IMR-90 (cell line): ENCODE measurements around the gene DGLUCY. TPM values are rescaled to one million over a fixed set of nuclear protein-coding genes. Genes with fewer than 3 reads are reported as not detected.

Experiments
- ATAC-seq: fragments of 200-7000 bp; cut with Tn5 transposase; 2 replicates; pipeline ENCODE4 v1.9.1; 2020; ENCODE audit warnings: low read depth, mild to moderate bottlenecking, moderate library complexity
- BruUV-seq: library from RNA; stranded (reverse); fragments of 400-500 nt; replicated peaks from 2 replicates; lab custom pipeline; 2021; lab: Mats Ljungman, UMichigan
- CTCF ChIA-PET: fragments of 300-600 bp; formaldehyde crosslinking; extraction: SDS; loops from one replicate; lab custom pipeline; 2021; ENCODE audit warnings: antibody characterized with exemption; lab: Yijun Ruan, JAX
- POLR2A ChIA-PET: fragments of 300-600 bp; sonication (Branson Sonifier 250); formaldehyde crosslinking; loops from one replicate; lab custom pipeline; 2022; ENCODE audit warnings: antibody characterized with exemption; ENCODE audit not compliant: unreplicated experiment; lab: Charles Lee
- DNase-seq: peaks from one replicate; pipeline ENCODE4 v3.0.0; 2013
- H2AFZ ChIP-seq: replicated peaks from 2 replicates; pipeline ENCODE3; 2013; ENCODE audit warnings: low read length, mild to moderate bottlenecking; ENCODE audit not compliant: poor library complexity
- H2AK5ac ChIP-seq: 2 replicates; pipeline ENCODE4 v1.6.1; 2013; ENCODE audit warnings: low read depth, low read length, inconsistent platforms
- H2AK9ac ChIP-seq: replicated peaks from 2 replicates; pipeline ENCODE3; 2013; ENCODE audit warnings: mild to moderate bottlenecking, low read depth, low read length, moderate library complexity; ENCODE audit not compliant: poor library complexity
- H2BK120ac ChIP-seq: 2 replicates; pipeline ENCODE4 v1.6.1; 2013; ENCODE audit warnings: low read depth, low read length, inconsistent platforms
- H2BK15ac ChIP-seq: 3 replicates; pipeline ENCODE4 v1.6.1; 2013; ENCODE audit warnings: low read depth, low read length, inconsistent platforms
- H2BK20ac ChIP-seq: 2 replicates; pipeline ENCODE4 v1.6.1; 2013; ENCODE audit warnings: low read depth, mild to moderate bottlenecking, inconsistent platforms, low read length, moderate library complexity
- H2BK5ac ChIP-seq: 2 replicates; pipeline ENCODE4 v1.6.1; 2013; ENCODE audit warnings: mild to moderate bottlenecking, low read depth, low read length, inconsistent platforms; ENCODE audit not compliant: poor library complexity, severe bottlenecking
- H3K14ac ChIP-seq: replicated peaks from 2 replicates; pipeline ENCODE4 v1.6.1; 2013; ENCODE audit warnings: low read depth, low read length, inconsistent platforms
- H3K18ac ChIP-seq: 2 replicates; pipeline ENCODE4 v1.6.1; 2013; ENCODE audit warnings: low read depth, low read length, control low read depth
- H3K23ac ChIP-seq: 2 replicates; pipeline ENCODE4 v1.6.1; 2013; ENCODE audit warnings: low read depth, low read length, inconsistent platforms
- H3K27ac ChIP-seq: 2 replicates; pipeline ENCODE4 v1.5.1; 2013; ENCODE audit warnings: mild to moderate bottlenecking, control low read depth, low read length; ENCODE audit not compliant: insufficient read depth
- H3K27me3 ChIP-seq: 2 replicates; pipeline ENCODE4 v1.6.1; 2013; ENCODE audit warnings: low read length; ENCODE audit not compliant: control insufficient read depth, insufficient read depth
- H3K36me3 ChIP-seq: 2 replicates; pipeline ENCODE4 v1.6.1; 2013; ENCODE audit warnings: low read length, mixed read lengths; ENCODE audit not compliant: control insufficient read depth, insufficient read depth
- H3K4ac ChIP-seq: 2 replicates; pipeline ENCODE4 v1.6.1; 2013; ENCODE audit warnings: low read depth, low read length, inconsistent platforms
- H3K4me1 ChIP-seq: 2 replicates; pipeline ENCODE4 v1.6.1; 2013; ENCODE audit warnings: low read length, mixed read lengths; ENCODE audit not compliant: control insufficient read depth, insufficient read depth
- H3K4me2 ChIP-seq: 2 replicates; pipeline ENCODE4 v1.6.1; 2013; ENCODE audit warnings: low read depth, mild to moderate bottlenecking, control low read depth, low read length, moderate library complexity
- H3K4me3 ChIP-seq: 2 replicates; pipeline ENCODE4 v1.5.1; 2013; ENCODE audit warnings: low read depth, mild to moderate bottlenecking, control low read depth, low read length, moderate library complexity; ENCODE audit not compliant: insufficient read depth
- H3K56ac ChIP-seq: 2 replicates; pipeline ENCODE4 v1.6.1; 2013; ENCODE audit warnings: low read length, inconsistent platforms; ENCODE audit not compliant: insufficient read depth; ENCODE audit errors: extremely low read depth
- H3K79me1 ChIP-seq, 2 experiments: 2 replicates each; pipeline ENCODE4 v1.6.1; 2013; ENCODE audit warnings: low read length in 2 of 2, inconsistent platforms in 1 of 2, low read depth in 1 of 2
- H3K9ac ChIP-seq: 2 replicates; pipeline ENCODE4 v1.6.1; 2013; ENCODE audit warnings: low read depth, low read length, control low read depth
- H3K9me1 ChIP-seq: 2 replicates; pipeline ENCODE4 v1.6.1; 2013; ENCODE audit warnings: low read length, inconsistent platforms; ENCODE audit not compliant: insufficient read depth
- H3K9me3 ChIP-seq: 2 replicates; pipeline ENCODE4 v1.6.1; 2013; ENCODE audit warnings: low read length; ENCODE audit not compliant: control insufficient read depth, insufficient read depth
- H4K20me1 ChIP-seq: 2 replicates; pipeline ENCODE4 v1.6.1; 2013; ENCODE audit warnings: low read length, inconsistent platforms; ENCODE audit not compliant: insufficient read depth
- H4K5ac ChIP-seq: 2 replicates; pipeline ENCODE4 v1.6.1; 2013; ENCODE audit warnings: mild to moderate bottlenecking, low read depth, low read length, control low read depth
- H4K8ac ChIP-seq, 2 experiments: 2 replicates each; pipeline ENCODE4 v1.6.1; 2013; ENCODE audit warnings: low read depth in 2 of 2, low read length in 2 of 2, control low read depth in 1 of 2, inconsistent platforms in 1 of 2
- H4K91ac ChIP-seq: 2 replicates; pipeline ENCODE4 v1.6.1; 2013; ENCODE audit warnings: low read depth, low read length, inconsistent platforms; ENCODE audit not compliant: insufficient read depth
- BHLHE40 ChIP-seq: fragments of 150-350 bp; IDR thresholded peaks from 2 replicates; pipeline ENCODE4 v1.6.1; 2016; ENCODE audit warnings: mild to moderate bottlenecking, low read depth, low read length
- CEBPB ChIP-seq: IDR thresholded peaks from 2 replicates; pipeline ENCODE4 v1.6.1; 2012; ENCODE audit warnings: low read depth, low read length, improper control_type of control experiment
- CHD1 ChIP-seq: IDR thresholded peaks from 2 replicates; pipeline ENCODE4 v1.6.1; 2012; ENCODE audit warnings: low read depth, low read length, improper control_type of control experiment
- FOS ChIP-seq: fragments of 150-350 bp; IDR thresholded peaks from 2 replicates; pipeline ENCODE4 v1.6.1; 2016; ENCODE audit warnings: low read depth, low read length
- MAFK ChIP-seq: IDR thresholded peaks from 2 replicates; pipeline ENCODE4 v1.6.1; 2012; ENCODE audit warnings: low read depth, low read length, improper control_type of control experiment
- MAZ ChIP-seq: IDR thresholded peaks from 2 replicates; pipeline ENCODE4 v1.6.1; 2012; ENCODE audit warnings: low read depth, mild to moderate bottlenecking, low read length, improper control_type of control experiment, moderate library complexity, borderline replicate concordance
- MXI1 ChIP-seq: IDR thresholded peaks from 2 replicates; pipeline ENCODE4 v1.6.1; 2012; ENCODE audit warnings: low read depth, mild to moderate bottlenecking, low read length, moderate library complexity, borderline replicate concordance
- NFE2L2 ChIP-seq: fragments of 150-350 bp; IDR thresholded peaks from 2 replicates; pipeline ENCODE4 v1.6.1; 2016; ENCODE audit warnings: low read depth, mild to moderate bottlenecking, low read length
- POLR2A ChIP-seq: IDR thresholded peaks from 2 replicates; pipeline ENCODE4 v1.6.1; 2012; ENCODE audit warnings: mild to moderate bottlenecking, low read depth, low read length
- RAD21 ChIP-seq: IDR thresholded peaks from 2 replicates; pipeline ENCODE4 v1.6.1; 2012; ENCODE audit warnings: low read length, improper control_type of control experiment
- RCOR1 ChIP-seq: IDR thresholded peaks from 2 replicates; pipeline ENCODE4 v1.6.1; 2012; ENCODE audit warnings: mild to moderate bottlenecking, low read length, improper control_type of control experiment; ENCODE audit not compliant: insufficient replicate concordance
- RFX5 ChIP-seq: IDR thresholded peaks from 2 replicates; pipeline ENCODE4 v1.8.0; 2012; ENCODE audit warnings: low read depth, mild to moderate bottlenecking, low read length, moderate library complexity
- SMC3 ChIP-seq: fragments of 150-350 bp; IDR thresholded peaks from 2 replicates; pipeline ENCODE4 v1.6.1; 2016; ENCODE audit warnings: low read depth, mild to moderate bottlenecking, antibody characterized with exemption, low read length, moderate library complexity
- WGBS, 2 experiments: methylation state at CpG; one replicate each; pipeline versions ENCODE4 v1.1.5 to v1.1.7; 2013; ENCODE audit warnings: missing lambda C conversion rate in 2 of 2; ENCODE audit not compliant: insufficient read length in 1 of 2; ENCODE audit errors: extremely low coverage in 2 of 2; 5-methylcytosine and 5-hydroxymethylcytosine counted together
- dilution Hi-C: fragments of 300-500 bp; cut with HindIII; formaldehyde crosslinking; loops from one replicate; pipeline ENCODE4 v1.14.3; 2018; ENCODE audit warnings: low sequenced_read_pairs; ENCODE audit not compliant: unreplicated experiment
- in situ Hi-C: fragments of 300-500 bp; cut with MboI; formaldehyde crosslinking; loops from 3 replicates; pipeline ENCODE4 v1.14.3; 2019; ENCODE audit warnings: low sequenced_read_pairs, inconsistent platforms, mixed read lengths
- intact Hi-C: fragments of 100-400 bp; cut with micrococcal nuclease; formaldehyde crosslinking; loops from 2 replicates; pipeline ENCODE4 v1.10.0; 2022
- polyA plus RNA-seq, 3 experiments: library from polyadenylated mRNA; depleted of rRNA; stranded (reverse); fragments of >200 nt; gene quantifications; 2 replicates each; pipeline ENCODE4 v1.2.3, GENCODE V29; 2012; ENCODE audit warnings: low replicate concordance in 1 of 3
- total RNA-seq: library from RNA; depleted of rRNA; stranded (reverse); fragments of >200 nt; gene quantifications from 2 replicates; pipeline ENCODE4 v1.2.3, GENCODE V29; 2012
- TF ChIP-seq, protein P1 (sequence below): fragments of 150-350 bp; IDR thresholded peaks from 2 replicates; pipeline ENCODE4 v1.6.1; 2017; ENCODE audit warnings: mild to moderate bottlenecking, antibody characterized with exemption, low read length, low read depth
- TF ChIP-seq, protein P2 (sequence below): conservative IDR thresholded peaks from 2 replicates; pipeline ENCODE4 v1.5.1; 2012; ENCODE audit warnings: mild to moderate bottlenecking, low read depth, low read length, improper control_type of control experiment
- TF ChIP-seq, protein P3 (sequence below): fragments of 150-350 bp; IDR thresholded peaks from 2 replicates; pipeline ENCODE4 v1.6.1; 2016; ENCODE audit warnings: low read depth, mild to moderate bottlenecking, low read length, moderate library complexity, borderline replicate concordance

DGLUCY gene
- total and polyA plus RNA-seq, 2 of the 4 experiments (the other 2 are of a cell fraction) = 8.5 to 13.3 TPM

DNA sequence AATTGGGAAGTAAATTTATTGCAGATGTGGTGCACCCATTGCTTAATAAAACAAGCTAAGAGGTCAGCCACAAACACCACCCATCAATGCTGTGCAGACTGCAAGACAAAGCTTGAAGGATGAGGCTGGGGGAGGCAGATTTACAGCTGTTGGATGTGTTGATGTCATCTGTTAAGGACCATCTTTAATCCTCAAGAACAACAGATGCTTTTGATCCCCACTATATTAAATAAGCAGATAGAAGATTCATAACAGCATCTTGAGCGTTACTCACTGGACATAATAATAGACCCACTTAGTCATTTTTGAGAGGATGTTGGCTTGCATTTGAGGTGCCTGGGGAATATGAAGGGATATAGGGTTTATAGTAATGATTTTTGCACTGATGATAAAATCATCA, 71.8 kb downstream of the DGLUCY start:
- Histone ChIP-seq H2AK9ac (no peak overlapping the region), H3K56ac (no peak overlapping the region), H3K9ac (no peak overlapping the region), H3K23ac (no peak overlapping the region; the same call in 1 of the 2 replicates), H4K5ac (no peak overlapping the region), H2BK5ac (no peak overlapping the region), H4K91ac (no peak overlapping the region), H2BK20ac (no peak overlapping the region), H2AFZ (no peak overlapping the region), H3K4me1 (peaks cover 2% of the 10 kb centered on the region; the same call in 1 of the 2 replicates), H3K9me1 (peaks cover 5% of the 10 kb centered on the region), H3K18ac (no peak overlapping the region), H4K8ac (no peak overlapping the region), H3K4me3 (no peak overlapping the region), H3K27ac (no peak overlapping the region), H3K36me3 (peaks cover 20% of the 10 kb centered on the region), H3K27me3 (no peaks in the 10 kb centered on the region), H3K79me1 (no peaks in the 10 kb centered on the region), H2BK15ac (no peak overlapping the region), H4K20me1 (peaks cover 3% of the 10 kb centered on the region; the same call in 1 of the 2 replicates), H2AK5ac (no peak overlapping the region), H3K4ac (no peak overlapping the region), H2BK120ac (no peak overlapping the region), H3K14ac (no peak overlapping the region), H3K9me3 (no peaks in the 10 kb centered on the region), H3K4me2 (no peak overlapping the region)
- no CpG with 5 or more reads among the region's 1 CpG for WGBS, 2 experiments
- dilution Hi-C loops = no loop called here
- BruUV-seq = no TSS peak
- TF ChIP-seq RAD21 = no peak
- no peak for TF ChIP-seq MAZ
- TF ChIP-seq SMC3 = no peak
- no peak for TF ChIP-seq MAFK
- TF ChIP-seq POLR2A = no peak
- TF ChIP-seq, protein P1, sequence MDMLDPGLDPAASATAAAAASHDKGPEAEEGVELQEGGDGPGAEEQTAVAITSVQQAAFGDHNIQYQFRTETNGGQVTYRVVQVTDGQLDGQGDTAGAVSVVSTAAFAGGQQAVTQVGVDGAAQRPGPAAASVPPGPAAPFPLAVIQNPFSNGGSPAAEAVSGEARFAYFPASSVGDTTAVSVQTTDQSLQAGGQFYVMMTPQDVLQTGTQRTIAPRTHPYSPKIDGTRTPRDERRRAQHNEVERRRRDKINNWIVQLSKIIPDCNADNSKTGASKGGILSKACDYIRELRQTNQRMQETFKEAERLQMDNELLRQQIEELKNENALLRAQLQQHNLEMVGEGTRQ = no peak
- TF ChIP-seq CHD1 = no peak
- no peak for TF ChIP-seq FOS
- no peak for TF ChIP-seq RFX5
- no peak for TF ChIP-seq CEBPB
- no peak for TF ChIP-seq RCOR1
- no peak for TF ChIP-seq BHLHE40
- TF ChIP-seq NFE2L2 = no peak
- TF ChIP-seq, protein P2, sequence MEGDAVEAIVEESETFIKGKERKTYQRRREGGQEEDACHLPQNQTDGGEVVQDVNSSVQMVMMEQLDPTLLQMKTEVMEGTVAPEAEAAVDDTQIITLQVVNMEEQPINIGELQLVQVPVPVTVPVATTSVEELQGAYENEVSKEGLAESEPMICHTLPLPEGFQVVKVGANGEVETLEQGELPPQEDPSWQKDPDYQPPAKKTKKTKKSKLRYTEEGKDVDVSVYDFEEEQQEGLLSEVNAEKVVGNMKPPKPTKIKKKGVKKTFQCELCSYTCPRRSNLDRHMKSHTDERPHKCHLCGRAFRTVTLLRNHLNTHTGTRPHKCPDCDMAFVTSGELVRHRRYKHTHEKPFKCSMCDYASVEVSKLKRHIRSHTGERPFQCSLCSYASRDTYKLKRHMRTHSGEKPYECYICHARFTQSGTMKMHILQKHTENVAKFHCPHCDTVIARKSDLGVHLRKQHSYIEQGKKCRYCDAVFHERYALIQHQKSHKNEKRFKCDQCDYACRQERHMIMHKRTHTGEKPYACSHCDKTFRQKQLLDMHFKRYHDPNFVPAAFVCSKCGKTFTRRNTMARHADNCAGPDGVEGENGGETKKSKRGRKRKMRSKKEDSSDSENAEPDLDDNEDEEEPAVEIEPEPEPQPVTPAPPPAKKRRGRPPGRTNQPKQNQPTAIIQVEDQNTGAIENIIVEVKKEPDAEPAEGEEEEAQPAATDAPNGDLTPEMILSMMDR = no peak
- TF ChIP-seq, protein P3, sequence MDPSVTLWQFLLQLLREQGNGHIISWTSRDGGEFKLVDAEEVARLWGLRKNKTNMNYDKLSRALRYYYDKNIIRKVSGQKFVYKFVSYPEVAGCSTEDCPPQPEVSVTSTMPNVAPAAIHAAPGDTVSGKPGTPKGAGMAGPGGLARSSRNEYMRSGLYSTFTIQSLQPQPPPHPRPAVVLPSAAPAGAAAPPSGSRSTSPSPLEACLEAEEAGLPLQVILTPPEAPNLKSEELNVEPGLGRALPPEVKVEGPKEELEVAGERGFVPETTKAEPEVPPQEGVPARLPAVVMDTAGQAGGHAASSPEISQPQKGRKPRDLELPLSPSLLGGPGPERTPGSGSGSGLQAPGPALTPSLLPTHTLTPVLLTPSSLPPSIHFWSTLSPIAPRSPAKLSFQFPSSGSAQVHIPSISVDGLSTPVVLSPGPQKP = no peak
- TF ChIP-seq MXI1 = no peak
- ChIA-PET CTCF (interaction anchor here (0.6 to 1.8 kb wide), 2 partner anchors 9 to 319 kb away, joined by 3 to 4 read pairs; no protein-coding TSS in a partner anchor), POLR2A (no interaction called here)
- intact Hi-C loops = no loop called here
- DNase-seq (peak; percentile 51), ATAC-seq (peak; percentile 12; the same call in 1 of the 2 replicates)
- in situ Hi-C loops = no loop called here
